ENCODE data around the gene RPRD2. TPM values are rescaled to one million over a fixed set of nuclear protein-coding genes. Genes with fewer than 3 reads are reported as not detected.
"Not testable (repeated sequence)": the region's sequence is repeated elsewhere in the genome, so short reads cannot be mapped to it uniquely, and the experiment has no call there.

RPRD2 gene
- total RNA-seq (2014; rRNA removed; shearing (Covaris generic); ENCODE audit: low replicate concordance), result 17.9 and 29.9 TPM in 2 replicates

- Histone ChIP-seq H3K4me3 (ENCODE audit: low read length) (peak within 1 kb of the TSS; percentile 91), H2AFZ (ENCODE audit: low read length) (no peak within 1 kb of the TSS; the same call in 1 of the 2 replicates), H3K79me2 (ENCODE audit: low read length) (peaks cover 46% of the 10 kb centered on the region), H4K20me1 (ENCODE audit: insufficient read depth, low read depth, low read length) (no peaks in the 10 kb centered on the region), H3K27ac (ENCODE audit: low read length) (peak within 1 kb of the TSS; percentile 97), H3K9me3 (ENCODE audit: low read length) (no peaks in the 10 kb centered on the region), H3K9me2 (replicated peaks; ENCODE audit: insufficient read depth, low read length) (no peaks in the 10 kb centered on the region), H3K36me3 (ENCODE audit: insufficient read depth, low read length) (no peaks in the 10 kb centered on the region; the same call in 1 of the 2 replicates), H3K4me1 (ENCODE audit: low read length) (peaks cover 22% of the 10 kb centered on the region), H3K27me3 (ENCODE audit: low read length) (no peaks in the 10 kb centered on the region), H3K4me2 (ENCODE audit: low read depth, low read length, poor library complexity, severe bottlenecking) (peak within 1 kb of the TSS; percentile 92), H3K9ac (ENCODE audit: low read length) (peak within 1 kb of the TSS; percentile 90)
- peak; percentile 100 for DNase-seq
These were observed at the start of gene RPRD2 for GRCh38 chr1:150363426-150364230. Gene RPRD2, plus strand, starts transcription at chr1:150364147. Its CDS starts 568 bp downstream, at chr1:150364715.

- H3K9me2 ChIP-seq (replicated peaks; ENCODE audit: insufficient read depth, low read length); H3K79me2 ChIP-seq (ENCODE audit: low read length); H3K4me2 ChIP-seq (ENCODE audit: low read depth, low read length, poor library complexity, severe bottlenecking); H3K9me3 ChIP-seq (ENCODE audit: low read length); H3K27ac ChIP-seq (ENCODE audit: low read length); H4K20me1 ChIP-seq (ENCODE audit: insufficient read depth, low read depth, low read length); H3K36me3 ChIP-seq (ENCODE audit: insufficient read depth, low read length); H2AFZ ChIP-seq (ENCODE audit: low read length); H3K9ac ChIP-seq (ENCODE audit: low read length); DNase-seq; H3K4me3 ChIP-seq (ENCODE audit: low read length); H3K27me3 ChIP-seq (ENCODE audit: low read length): not testable (repeated sequence)
- H3K4me1 ChIP-seq (ENCODE audit: low read length), result peaks cover 16% of the 10 kb centered on the region
These were observed 49.3 kb upstream of the RPRD2 start for GRCh38 chr1:150314691-150315090.

GRCh38 chr1:150320667-150320978 lies 43.3 kb upstream of the RPRD2 start:
- Histone ChIP-seq H3K9ac (ENCODE audit: low read length) (no peak overlapping the region), H3K9me3 (ENCODE audit: low read length) (no peaks in the 10 kb centered on the region), H3K9me2 (replicated peaks; ENCODE audit: insufficient read depth, low read length) (no peaks in the 10 kb centered on the region), H3K27me3 (ENCODE audit: low read length) (no peaks in the 10 kb centered on the region), H2AFZ (ENCODE audit: low read length) (no peak overlapping the region), H3K4me3 (ENCODE audit: low read length) (peak overlapping the region; percentile 90), H3K27ac (ENCODE audit: low read length) (no peak overlapping the region), H3K4me1 (ENCODE audit: low read length) (peaks cover 16% of the 10 kb centered on the region), H3K79me2 (ENCODE audit: low read length) (peaks cover 40% of the 10 kb centered on the region), H3K36me3 (ENCODE audit: insufficient read depth, low read length) (peaks cover 18% of the 10 kb centered on the region; the same call in 1 of the 2 replicates), H3K4me2 (ENCODE audit: low read depth, low read length, poor library complexity, severe bottlenecking) (peak overlapping the region; percentile 93), H4K20me1 (ENCODE audit: insufficient read depth, low read depth, low read length) (peaks cover 9% of the 10 kb centered on the region)
- no peak for DNase-seq

GRCh38 chr1:150321826-150322166 lies 42.2 kb upstream of the RPRD2 start:
- Histone ChIP-seq H4K20me1 (ENCODE audit: insufficient read depth, low read depth, low read length) (peaks cover 9% of the 10 kb centered on the region), H3K27ac (ENCODE audit: low read length) (peak overlapping the region; percentile 63), H3K79me2 (ENCODE audit: low read length) (peaks cover 50% of the 10 kb centered on the region), H3K9ac (ENCODE audit: low read length) (peak overlapping the region; percentile 92), H2AFZ (ENCODE audit: low read length) (0 out of 2 replicates have a peak overlapping the region, but pooled peaks have one; percentile 46), H3K4me1 (ENCODE audit: low read length) (peaks cover 9% of the 10 kb centered on the region), H3K4me3 (ENCODE audit: low read length) (peak overlapping the region; percentile 90), H3K36me3 (ENCODE audit: insufficient read depth, low read length) (peaks cover 28% of the 10 kb centered on the region; the same call in 1 of the 2 replicates), H3K9me2 (replicated peaks; ENCODE audit: insufficient read depth, low read length) (no peaks in the 10 kb centered on the region), H3K4me2 (ENCODE audit: low read depth, low read length, poor library complexity, severe bottlenecking) (peak overlapping the region; percentile 93), H3K27me3 (ENCODE audit: low read length) (no peaks in the 10 kb centered on the region), H3K9me3 (ENCODE audit: low read length) (no peaks in the 10 kb centered on the region)
- no peak for DNase-seq

- Histone ChIP-seq H3K9me3 (ENCODE audit: low read length) (no peaks in the 10 kb centered on the region), H4K20me1 (ENCODE audit: insufficient read depth, low read depth, low read length) (peaks cover 10% of the 10 kb centered on the region), H3K4me2 (ENCODE audit: low read depth, low read length, poor library complexity, severe bottlenecking) (peak overlapping the region; percentile 93), H3K36me3 (ENCODE audit: insufficient read depth, low read length) (peaks cover 30% of the 10 kb centered on the region), H3K27me3 (ENCODE audit: low read length) (no peaks in the 10 kb centered on the region), H3K79me2 (ENCODE audit: low read length) (peaks cover 52% of the 10 kb centered on the region), H2AFZ (ENCODE audit: low read length) (no peak overlapping the region), H3K9me2 (replicated peaks; ENCODE audit: insufficient read depth, low read length) (no peaks in the 10 kb centered on the region), H3K9ac (ENCODE audit: low read length) (peak overlapping the region; percentile 92), H3K4me1 (ENCODE audit: low read length) (peaks cover 9% of the 10 kb centered on the region), H3K4me3 (ENCODE audit: low read length) (peak overlapping the region; percentile 90), H3K27ac (ENCODE audit: low read length) (no peak overlapping the region; the same call in 1 of the 2 replicates)
- DNase-seq, result no peak
These were observed 41.6 kb upstream of the RPRD2 start for GRCh38 chr1:150322310-150322709.

GRCh38 chr1:150332651-150333290 lies 31.2 kb upstream of the RPRD2 start:
- Histone ChIP-seq H3K36me3 (ENCODE audit: insufficient read depth, low read length) (peaks cover 38% of the 10 kb centered on the region), H4K20me1 (ENCODE audit: insufficient read depth, low read depth, low read length) (no peaks in the 10 kb centered on the region), H3K9ac (ENCODE audit: low read length) (no peak overlapping the region), H3K4me2 (ENCODE audit: low read depth, low read length, poor library complexity, severe bottlenecking) (no peak overlapping the region), H3K4me3 (ENCODE audit: low read length) (no peak overlapping the region), H3K27me3 (ENCODE audit: low read length) (no peaks in the 10 kb centered on the region), H3K9me3 (ENCODE audit: low read length) (no peaks in the 10 kb centered on the region), H3K4me1 (ENCODE audit: low read length) (no peaks in the 10 kb centered on the region), H3K9me2 (replicated peaks; ENCODE audit: insufficient read depth, low read length) (no peaks in the 10 kb centered on the region), H3K79me2 (ENCODE audit: low read length) (peaks cover 10% of the 10 kb centered on the region; the same call in 1 of the 2 replicates), H2AFZ (ENCODE audit: low read length) (no peak overlapping the region), H3K27ac (ENCODE audit: low read length) (no peak overlapping the region)
- no peak for DNase-seq

GRCh38 chr1:150346316-150346715 lies 17.6 kb upstream of the RPRD2 start:
- H3K9me2 ChIP-seq (replicated peaks; ENCODE audit: insufficient read depth, low read length), result no peaks in the 10 kb centered on the region
- H3K9me3 ChIP-seq (ENCODE audit: low read length), result no peaks in the 10 kb centered on the region
- H3K9ac ChIP-seq (ENCODE audit: low read length), result no peak overlapping the region
- no peak overlapping the region for H3K4me3 ChIP-seq (ENCODE audit: low read length)
- H3K4me1 ChIP-seq (ENCODE audit: low read length), result no peaks in the 10 kb centered on the region
- H4K20me1 ChIP-seq (ENCODE audit: insufficient read depth, low read depth, low read length), result no peaks in the 10 kb centered on the region
- H2AFZ ChIP-seq (ENCODE audit: low read length), result no peak overlapping the region
- H3K79me2 ChIP-seq (ENCODE audit: low read length), result peaks cover 5% of the 10 kb centered on the region; the same call in 1 of the 2 replicates
- H3K27ac ChIP-seq (ENCODE audit: low read length), result no peak overlapping the region
- H3K27me3 ChIP-seq (ENCODE audit: low read length), result no peaks in the 10 kb centered on the region
- peaks cover 45% of the 10 kb centered on the region for H3K36me3 ChIP-seq (ENCODE audit: insufficient read depth, low read length)
- no peak overlapping the region for H3K4me2 ChIP-seq (ENCODE audit: low read depth, low read length, poor library complexity, severe bottlenecking)
- DNase-seq, result no peak

- no peak overlapping the region for H3K9ac ChIP-seq (ENCODE audit: low read length)
- peaks cover 27% of the 10 kb centered on the region; the same call in 1 of the 2 replicates for H3K36me3 ChIP-seq (ENCODE audit: insufficient read depth, low read length)
- no peaks in the 10 kb centered on the region for H3K27me3 ChIP-seq (ENCODE audit: low read length)
These were observed 11.1 kb upstream of the RPRD2 start for GRCh38 chr1:150352866-150353265.

More at GRCh38 chr1:150352866-150353265, 11.1 kb upstream of the RPRD2 start:
- H3K27ac ChIP-seq (ENCODE audit: low read length), result no peak overlapping the region
- H3K4me3 ChIP-seq (ENCODE audit: low read length), result no peak overlapping the region
- no peak for DNase-seq
- no peaks in the 10 kb centered on the region for H4K20me1 ChIP-seq (ENCODE audit: insufficient read depth, low read depth, low read length)
- no peak overlapping the region for H3K4me2 ChIP-seq (ENCODE audit: low read depth, low read length, poor library complexity, severe bottlenecking)
- no peaks in the 10 kb centered on the region for H3K9me3 ChIP-seq (ENCODE audit: low read length)
- no peaks in the 10 kb centered on the region for H3K4me1 ChIP-seq (ENCODE audit: low read length)
- H2AFZ ChIP-seq (ENCODE audit: low read length), result no peak overlapping the region
- H3K79me2 ChIP-seq (ENCODE audit: low read length), result peaks cover 2% of the 10 kb centered on the region; the same call in 1 of the 2 replicates
- H3K9me2 ChIP-seq (replicated peaks; ENCODE audit: insufficient read depth, low read length), result no peaks in the 10 kb centered on the region
